C4-2B (cell line): ENCODE data around the gene HPS5.

ENCODE experiments used
- ZFX ChIP-seq: fragments of 450-650 bp; IDR thresholded peaks from 2 replicates; pipeline ENCODE4 v1.6.1; 2017
- TF ChIP-seq, protein P1 (sequence below): fragments of 450-650 bp; conservative IDR thresholded peaks from 2 replicates; pipeline ENCODE4 v1.5.1; 2017; ENCODE audit warnings: mild to moderate bottlenecking

DNA sequence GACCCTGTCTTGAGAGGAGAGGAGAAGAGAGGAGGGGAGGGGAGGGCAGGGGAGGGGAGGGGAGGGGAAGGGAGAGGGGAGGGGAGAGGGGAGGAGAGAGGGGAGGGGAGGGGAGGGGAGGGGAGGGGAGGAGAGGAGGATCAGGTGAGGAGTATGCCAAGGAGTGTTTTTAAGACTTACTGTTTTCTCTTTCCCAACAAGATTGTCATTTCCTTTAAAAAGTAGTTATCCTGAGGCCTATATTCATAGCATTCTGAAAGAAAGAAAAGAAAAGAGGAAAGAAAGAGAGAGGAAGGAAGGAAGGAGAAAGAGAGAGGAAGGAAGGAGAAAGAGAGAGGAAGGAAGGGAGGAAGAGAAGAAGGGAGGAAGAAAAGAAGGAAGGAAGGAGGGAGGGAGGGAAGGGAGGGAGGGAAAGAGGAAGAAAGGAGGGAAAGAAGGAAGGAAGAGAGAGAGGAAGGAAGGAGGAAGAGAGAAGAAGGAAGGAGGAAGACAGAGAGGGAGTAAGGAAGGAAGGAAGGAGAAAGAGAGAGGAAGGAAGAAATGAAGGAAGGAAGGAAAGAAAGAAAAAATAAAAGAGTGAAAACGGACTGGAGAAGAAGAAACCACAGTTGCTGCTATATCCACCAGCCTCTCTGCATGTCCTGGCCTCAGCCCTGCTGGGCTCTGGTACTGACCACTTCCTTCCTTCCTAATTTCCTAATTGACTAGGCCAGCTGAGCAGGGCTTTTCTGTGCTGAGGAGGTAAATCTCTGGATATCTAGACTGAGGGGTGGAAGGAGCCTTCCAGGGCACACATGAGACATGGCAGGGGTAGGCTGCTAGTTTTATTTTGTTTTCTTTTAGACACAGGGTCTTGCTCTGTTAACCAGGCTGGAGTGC, 57.0 kb downstream of the HPS5 start:
- TF ChIP-seq, protein P1, sequence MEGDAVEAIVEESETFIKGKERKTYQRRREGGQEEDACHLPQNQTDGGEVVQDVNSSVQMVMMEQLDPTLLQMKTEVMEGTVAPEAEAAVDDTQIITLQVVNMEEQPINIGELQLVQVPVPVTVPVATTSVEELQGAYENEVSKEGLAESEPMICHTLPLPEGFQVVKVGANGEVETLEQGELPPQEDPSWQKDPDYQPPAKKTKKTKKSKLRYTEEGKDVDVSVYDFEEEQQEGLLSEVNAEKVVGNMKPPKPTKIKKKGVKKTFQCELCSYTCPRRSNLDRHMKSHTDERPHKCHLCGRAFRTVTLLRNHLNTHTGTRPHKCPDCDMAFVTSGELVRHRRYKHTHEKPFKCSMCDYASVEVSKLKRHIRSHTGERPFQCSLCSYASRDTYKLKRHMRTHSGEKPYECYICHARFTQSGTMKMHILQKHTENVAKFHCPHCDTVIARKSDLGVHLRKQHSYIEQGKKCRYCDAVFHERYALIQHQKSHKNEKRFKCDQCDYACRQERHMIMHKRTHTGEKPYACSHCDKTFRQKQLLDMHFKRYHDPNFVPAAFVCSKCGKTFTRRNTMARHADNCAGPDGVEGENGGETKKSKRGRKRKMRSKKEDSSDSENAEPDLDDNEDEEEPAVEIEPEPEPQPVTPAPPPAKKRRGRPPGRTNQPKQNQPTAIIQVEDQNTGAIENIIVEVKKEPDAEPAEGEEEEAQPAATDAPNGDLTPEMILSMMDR, result no peak
- TF ChIP-seq ZFX, result no peak
